ENCODE measurements around the gene FRMPD4.
A peak's percentile ranks its signal among the peaks of the same experiment; 100 is the strongest.

Gene FRMPD4

DNA sequence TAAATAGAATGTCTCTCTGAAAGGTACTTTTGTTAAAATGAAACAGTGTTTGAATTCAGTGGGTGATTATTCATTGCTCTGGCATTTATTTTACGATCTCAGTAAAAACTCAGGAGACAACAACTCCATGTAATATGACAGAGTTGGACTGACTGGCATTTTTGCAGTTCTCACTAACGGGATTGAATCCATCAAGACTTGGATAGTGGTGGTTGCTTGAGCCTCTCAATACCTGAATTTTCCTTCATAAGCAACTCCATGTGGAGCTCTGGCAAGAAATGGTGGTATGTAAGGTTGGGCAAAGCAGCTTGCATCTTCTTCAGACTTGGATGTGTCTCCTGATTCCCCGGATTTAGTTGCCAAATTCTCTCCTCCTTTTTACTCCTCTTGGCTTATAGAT is 72.7 kb downstream of the FRMPD4 start:
- DNase-seq (ENCODE audit: low read depth), result peak; percentile 26

DNA sequence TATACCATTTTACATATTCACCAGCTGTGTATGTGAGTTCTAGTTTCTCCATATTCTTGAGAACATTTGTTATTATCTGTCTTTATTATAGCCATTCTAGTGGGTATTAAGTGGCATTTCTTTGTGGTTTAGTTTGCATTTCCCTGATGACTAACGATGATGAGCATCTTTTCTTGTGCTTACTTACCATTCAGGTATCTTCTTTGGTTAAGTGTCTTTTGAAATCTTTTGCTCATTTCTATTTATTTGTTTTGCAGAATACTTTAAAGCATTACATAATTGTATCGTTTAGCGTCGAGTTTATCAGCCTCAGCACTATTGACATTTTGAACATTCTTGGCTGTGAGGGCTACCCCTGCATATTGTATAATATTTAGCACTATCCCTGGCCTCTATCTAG is 85.4 kb downstream of the FRMPD4 start:
- no peak for DNase-seq (ENCODE audit: low read depth)

- no peak for DNase-seq (ENCODE audit: low read depth)
These were observed 86.8 kb downstream of the FRMPD4 start for GRCh38 chrX:12225107-12225506.

DNA sequence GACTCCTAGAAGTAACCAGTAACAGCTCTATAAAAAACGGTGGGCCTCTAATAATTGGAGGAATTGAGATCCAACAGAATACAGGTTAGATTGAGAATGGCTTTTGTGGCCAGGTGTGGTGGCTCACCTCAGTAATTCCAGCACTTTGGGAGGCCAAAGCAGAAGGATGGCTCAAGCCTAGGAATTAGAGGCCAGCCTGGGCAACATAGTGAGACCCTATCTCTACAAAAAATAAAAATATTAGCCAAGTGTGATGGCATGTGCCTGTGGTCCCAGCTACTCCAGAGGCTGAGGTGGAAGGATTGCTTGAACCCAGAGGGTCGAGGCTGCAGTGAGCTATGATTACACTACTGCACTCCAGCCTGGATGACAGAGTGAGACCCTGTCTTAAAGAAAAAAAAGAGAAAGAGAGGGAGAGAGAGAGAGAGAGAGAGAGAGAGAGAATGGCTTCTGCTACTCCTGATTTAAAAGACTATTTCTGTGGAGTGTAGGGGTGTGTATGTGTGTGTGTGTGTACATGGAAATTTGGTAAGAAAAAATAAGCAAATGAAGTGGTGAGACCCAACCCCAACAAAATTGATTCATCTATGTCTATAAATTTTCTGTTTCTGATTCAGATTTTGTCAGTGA is 89.3 kb downstream of the FRMPD4 start:
- DNase-seq (ENCODE audit: low read depth), result no peak

DNA sequence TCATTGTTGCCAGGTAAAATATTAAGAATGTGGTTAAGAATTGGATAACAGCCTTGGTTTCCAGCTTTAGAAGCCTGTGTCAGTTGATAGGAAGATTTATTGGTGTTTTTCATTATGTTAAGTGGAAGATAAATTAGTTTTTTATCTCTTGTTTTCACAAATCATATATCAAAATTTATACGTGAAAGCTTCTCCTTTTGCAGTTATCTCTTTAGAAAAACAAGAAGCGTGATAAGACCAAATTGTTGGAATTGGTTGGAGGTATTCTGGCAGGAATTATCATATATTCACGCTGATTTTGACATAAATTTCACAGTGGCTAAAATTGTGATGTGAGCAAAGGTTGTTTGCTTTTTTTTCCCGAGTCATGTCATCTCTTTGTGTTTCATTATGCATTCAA is 90.6 kb downstream of the FRMPD4 start:
- no peak for DNase-seq (ENCODE audit: low read depth)

DNA sequence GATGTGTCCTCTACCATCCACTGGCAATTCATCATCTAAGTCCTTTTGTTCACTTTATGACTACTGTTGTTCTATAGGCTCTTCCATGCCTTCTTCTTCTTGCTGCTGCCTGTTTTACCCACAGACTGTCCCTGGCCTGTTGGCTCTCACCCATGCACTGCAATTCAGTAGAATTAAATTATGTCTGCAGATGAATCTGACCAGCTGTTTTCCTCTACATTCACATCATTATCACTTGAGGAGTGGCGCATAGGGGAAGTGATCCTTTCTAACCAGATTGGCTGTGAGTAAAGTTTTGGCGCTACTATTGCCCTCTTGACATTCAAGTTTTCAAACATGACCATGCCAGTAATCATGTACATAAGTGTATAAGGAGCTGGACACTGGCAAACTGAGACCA is 91.7 kb downstream of the FRMPD4 start:
- no peak for DNase-seq (ENCODE audit: low read depth)

- no peak for DNase-seq (ENCODE audit: low read depth)
These were observed 96.5 kb downstream of the FRMPD4 start for GRCh38 chrX:12234534-12235329.

DNA sequence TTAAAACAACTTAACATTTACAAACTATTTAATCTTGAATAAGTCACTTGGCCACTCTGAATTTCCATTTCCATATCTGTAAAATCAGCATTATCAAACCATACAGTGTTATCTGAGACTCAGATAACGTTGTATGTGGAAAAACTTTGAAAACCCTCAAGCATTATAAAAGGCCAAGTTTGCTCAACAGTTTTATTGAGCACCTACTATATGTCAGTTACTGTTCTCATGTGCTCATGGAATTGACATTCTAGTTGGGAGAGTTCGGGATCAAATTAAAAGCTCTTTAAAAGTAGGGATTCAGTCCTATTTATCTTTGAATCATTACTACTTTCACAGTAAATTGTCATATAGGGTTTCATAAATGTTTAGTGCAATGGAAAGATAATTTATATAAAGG is 97.9 kb downstream of the FRMPD4 start:
- no peak for DNase-seq (ENCODE audit: low read depth)

GRCh38 chrX:12237131-12237530 is 98.9 kb downstream of the FRMPD4 start:
- DNase-seq (ENCODE audit: low read depth), result no peak

DNA sequence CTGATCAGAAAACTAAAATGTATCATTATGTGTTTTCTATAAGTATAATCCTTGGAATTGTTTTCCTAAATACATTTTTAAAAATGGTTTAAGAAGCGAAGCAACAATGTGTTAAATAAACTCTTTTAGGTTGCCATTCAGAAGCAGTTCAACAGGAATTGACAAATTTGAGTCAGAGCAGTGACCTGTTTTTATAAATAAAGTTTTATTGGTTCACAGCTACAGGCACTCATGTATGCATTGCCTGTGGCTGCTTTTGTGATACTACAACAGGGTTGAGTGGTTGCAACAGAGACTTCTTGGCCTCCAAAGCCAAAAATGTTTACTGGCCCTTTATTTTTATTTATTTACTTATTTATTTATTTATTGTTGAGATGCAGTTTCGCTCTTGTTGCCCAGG is 99.5 kb downstream of the FRMPD4 start:
- DNase-seq (ENCODE audit: low read depth), result no peak

- no peak for DNase-seq (ENCODE audit: low read depth)
These were observed 101.2 kb downstream of the FRMPD4 start for GRCh38 chrX:12239356-12240082.

- no peak for DNase-seq (ENCODE audit: low read depth)
These were observed 102.2 kb downstream of the FRMPD4 start for GRCh38 chrX:12240491-12240890.

DNA sequence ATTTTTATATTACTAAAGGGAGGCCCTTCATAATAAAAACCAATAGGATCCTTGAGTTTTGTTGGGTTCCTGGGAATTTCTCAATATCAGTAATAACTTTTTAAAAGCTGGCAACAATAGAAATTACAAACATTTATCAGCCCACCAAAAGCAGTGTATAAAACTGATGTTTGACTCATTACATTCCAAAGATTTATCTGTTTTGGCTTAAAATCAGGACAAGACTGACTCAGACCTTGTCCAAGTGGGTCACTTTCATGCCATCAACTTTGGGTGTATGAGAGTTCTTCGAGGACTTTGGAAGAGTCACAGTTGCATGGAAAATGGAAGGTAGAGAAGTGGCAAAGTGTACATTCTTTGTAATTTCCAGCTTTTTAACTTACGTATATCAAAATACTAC is 102.8 kb downstream of the FRMPD4 start:
- DNase-seq (ENCODE audit: low read depth), result no peak

GRCh38 chrX:12245650-12246645 is 107.7 kb downstream of the FRMPD4 start:
- peak; percentile 77 for DNase-seq (ENCODE audit: low read depth)

- no peak for DNase-seq (ENCODE audit: low read depth)
These were observed 111.7 kb downstream of the FRMPD4 start for GRCh38 chrX:12249997-12250396.

DNA sequence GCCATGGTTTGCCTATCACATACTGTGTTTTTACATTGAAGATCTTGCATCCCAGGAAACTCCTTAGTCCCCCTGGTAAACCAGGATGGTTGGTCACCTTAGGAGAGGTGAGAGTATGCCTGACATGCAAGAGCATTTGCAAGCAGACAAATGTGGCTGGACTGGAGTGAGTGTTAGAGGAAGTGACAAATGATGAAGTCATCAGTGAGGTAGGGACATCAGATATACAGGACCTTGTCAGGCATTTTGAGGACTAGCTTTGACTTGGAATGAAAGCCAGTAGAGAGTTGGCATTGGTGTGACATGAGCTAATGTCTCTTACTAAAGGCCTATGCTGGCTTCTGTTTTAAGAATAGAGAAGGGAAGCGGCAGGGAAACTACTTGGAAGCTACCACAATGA is 124.9 kb downstream of the FRMPD4 start:
- no peak for DNase-seq (ENCODE audit: low read depth)

DNA sequence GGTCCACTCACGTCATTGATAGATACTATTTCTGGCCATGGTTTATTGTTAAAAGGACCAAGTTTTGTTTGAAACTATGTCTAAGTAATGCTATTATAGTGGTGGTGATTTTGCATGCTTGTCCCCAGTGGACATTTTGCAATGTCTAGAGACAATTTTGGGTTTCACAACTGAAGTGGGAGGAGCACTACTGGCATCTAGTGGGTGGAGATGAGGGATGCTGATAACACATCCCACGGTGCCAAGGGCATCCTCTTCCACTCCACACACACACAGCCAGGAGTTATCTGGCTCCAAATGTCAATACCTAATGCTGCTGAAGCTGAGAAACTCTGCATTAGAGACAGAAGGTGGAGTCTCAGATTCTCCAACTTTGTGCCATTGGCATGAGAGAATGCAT is 131.2 kb downstream of the FRMPD4 start:
- no peak for DNase-seq (ENCODE audit: low read depth)

GRCh38 chrX:12278151-12278550 is 139.9 kb downstream of the FRMPD4 start:
- no peak for DNase-seq (ENCODE audit: low read depth)

GRCh38 chrX:12282991-12283390 is 144.7 kb downstream of the FRMPD4 start:
- no peak for DNase-seq (ENCODE audit: low read depth)

DNA sequence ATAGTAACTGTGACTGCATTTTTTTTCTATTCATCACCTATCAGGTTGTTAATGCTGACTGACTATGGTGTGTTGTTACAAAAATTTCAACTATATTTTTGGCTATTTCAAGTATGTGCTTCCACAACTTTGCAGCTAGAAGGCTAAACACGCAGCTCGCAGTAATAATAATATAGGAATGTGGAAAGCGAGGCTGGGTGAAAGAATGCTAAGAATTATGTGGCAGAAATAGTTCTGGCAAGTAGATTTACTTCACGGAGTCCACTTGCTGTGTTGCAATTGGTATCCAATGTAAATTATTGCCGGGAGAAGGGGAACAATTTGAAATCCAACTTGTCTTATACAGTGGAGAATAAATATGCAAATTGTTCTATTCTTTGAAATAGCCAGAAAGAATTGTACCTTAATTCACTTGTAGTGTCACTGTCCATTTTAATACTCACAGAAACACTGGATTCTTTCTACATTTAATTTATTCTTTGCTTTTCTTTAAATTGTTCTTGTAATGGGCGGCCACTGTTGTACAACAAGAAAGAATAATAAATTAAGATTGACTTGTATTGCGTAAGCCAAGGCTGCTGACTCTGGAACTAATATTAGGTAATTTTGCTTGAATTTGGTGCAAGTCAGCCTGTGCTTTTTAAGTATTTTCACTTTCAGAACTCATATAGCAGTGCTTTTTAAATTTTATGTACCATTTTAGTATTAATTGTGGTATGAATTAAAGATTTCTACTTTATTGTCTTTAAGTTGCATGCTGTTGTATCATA is 154.9 kb downstream of the FRMPD4 start:
- DNase-seq (ENCODE audit: low read depth), result no peak

DNA sequence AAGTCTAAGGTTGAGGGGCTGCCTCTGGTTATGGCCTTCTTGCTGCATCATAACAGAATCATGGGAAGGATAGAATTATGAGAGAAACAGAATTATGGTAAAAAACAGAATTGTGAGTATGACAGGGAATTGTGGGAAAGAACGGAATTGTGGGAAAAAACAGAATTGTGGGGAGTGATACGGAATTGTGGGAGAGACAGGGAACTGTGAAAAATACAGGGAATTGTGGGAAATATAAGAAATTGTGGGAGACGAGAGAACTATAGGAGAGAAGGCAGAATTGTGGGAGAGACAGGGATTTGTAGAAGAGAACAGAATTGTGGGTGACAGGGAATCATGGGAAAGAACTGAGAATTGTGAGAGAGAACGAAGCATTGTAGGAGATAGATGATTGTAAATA is 159.1 kb downstream of the FRMPD4 start:
- no peak for DNase-seq (ENCODE audit: low read depth)
